Tracheal epithelial cell (primary cell): ENCODE measurements around the gene TP53I3. TPM values are rescaled to one million over a fixed set of nuclear protein-coding genes. Genes with fewer than 3 reads are reported as not detected.

Experiments
- total RNA-seq: library from RNA; depleted of rRNA; stranded (reverse); fragments of >200 nt; gene quantifications from 2 replicates; pipeline ENCODE4 v1.2.1, GENCODE V29; 2014

TP53I3 gene
- total RNA-seq = 20.2 and 49.6 TPM in 2 replicates

GRCh38 chr2:24084386-24085199 is at the start of gene TP53I3:
Gene TP53I3, minus strand, starts transcription at chr2:24084834. Its CDS starts 508 bp downstream, at chr2:24084326.

GRCh38 chr2:24123195-24123921 is 38.7 kb upstream of the TP53I3 start, which contains the start of the genes FAM228B and PFN4:
Gene FAM228B, plus strand, starts transcription at chr2:24123469. Its CDS starts 893 bp downstream, at chr2:24124362.
Gene PFN4, minus strand, starts transcription at chr2:24123334. Its CDS starts 799 bp downstream, at chr2:24122535.

GRCh38 chr2:24075915-24076848 is 8.5 kb downstream of the TP53I3 start, which contains the start of gene SF3B6:
Gene SF3B6, minus strand, starts transcription at chr2:24076326. Its CDS starts 97 bp downstream, at chr2:24076229.

GRCh38 chr2:24049485-24050021 is 35.1 kb downstream of the TP53I3 start, which contains the start of gene FKBP1B:
Gene FKBP1B, plus strand, starts transcription at chr2:24049741. Its CDS starts 109 bp downstream, at chr2:24049850.

GRCh38 chr2:24046930-24047702 is 37.5 kb downstream of the TP53I3 start, which contains the start of gene WDCP:
Gene WDCP, minus strand, starts transcription at chr2:24047391. Its CDS starts 7,897 bp downstream, at chr2:24039494.

Other genes starting within 250 kb of the TP53I3 start
- gene ATAD2B, start 157.7 kb downstream of the TP53I3 start, total RNA-seq = 7.5 and 9.4 TPM in 2 replicates
- gene UBXN2A, start 144.4 kb downstream of the TP53I3 start, total RNA-seq = 13.0 and 13.5 TPM in 2 replicates
- 0.24 TPM in 1 of 2 replicates, not detected in the other for gene MFSD2B, start 74.7 kb downstream of the TP53I3 start, total RNA-seq
- 5.1 and 5.5 TPM in 2 replicates for gene WDCP, start 37.4 kb downstream of the TP53I3 start, total RNA-seq
- 13.7 and 15.1 TPM in 2 replicates for gene FKBP1B, start 35.1 kb downstream of the TP53I3 start, total RNA-seq
- 166 and 212 TPM in 2 replicates for gene SF3B6, start 8.5 kb downstream of the TP53I3 start, total RNA-seq
- 0.21 and 0.48 TPM in 2 replicates for gene PFN4, start 38.5 kb upstream of the TP53I3 start, total RNA-seq
- 6.8 and 10.1 TPM in 2 replicates for gene FAM228B, start 38.6 kb upstream of the TP53I3 start, total RNA-seq
- gene FAM228A, start 90.2 kb upstream of the TP53I3 start, total RNA-seq = 0.43 TPM in 1 of 2 replicates, not detected in the other